ENCODE data around the gene LAMB3. TPM values are rescaled to one million over a fixed set of nuclear protein-coding genes. Genes with fewer than 3 reads are reported as not detected.

LAMB3 gene
- total RNA-seq, 4 donors from 2014 or later: 47.2 to 147 (median 126) TPM

DNA sequence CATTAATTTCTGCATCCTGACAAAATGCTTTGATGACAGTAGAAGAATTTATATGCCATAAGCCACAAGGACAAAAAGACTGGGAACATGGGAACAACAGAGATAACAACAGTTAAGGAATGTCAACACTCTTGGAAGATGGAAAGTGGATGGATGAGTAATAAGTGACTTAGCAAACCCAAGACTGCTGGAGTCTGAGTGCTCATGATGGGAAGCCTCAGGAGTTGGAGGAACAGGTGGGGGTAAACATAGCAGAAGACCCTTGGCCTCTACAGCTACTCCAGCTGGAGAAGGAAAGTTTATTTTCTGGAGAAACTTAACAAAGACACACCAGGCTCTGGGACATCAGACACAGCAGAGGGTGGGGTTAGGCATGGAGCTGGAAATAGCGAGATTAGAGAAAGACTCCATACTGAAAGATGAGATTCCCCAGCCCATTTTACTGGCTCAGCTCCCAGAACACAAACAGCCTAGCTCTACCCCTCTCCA lies 36.6 kb upstream of the LAMB3 start:
- Histone ChIP-seq H3K27me3 (no peaks in the 10 kb centered on the region), H3K4me3 (no peak overlapping the region), H3K9me3 (no peaks in the 10 kb centered on the region), H3K36me3 (no peaks in the 10 kb centered on the region), H3K4me1 (peaks cover 0 to 37% (median 3%) of the 10 kb centered on the region in 4 donors), H3K27ac (no peak overlapping the region)
- 64% methylated on average over 1 of the region's 1 CpG; no CpG with 5 or more reads in 1 of the 2 donors for WGBS, 2 donors (ENCODE audit: low coverage in 1 of 2)
- TF ChIP-seq POLR2A (IDR thresholded peaks at IDR 0.05) (no peak), POLR2AphosphoS5 (IDR thresholded peaks at IDR 0.05) (no peak), EP300 (IDR thresholded peaks at IDR 0.05; ENCODE audit: low read depth) (no peak)
- TF ChIP-seq, protein P1, sequence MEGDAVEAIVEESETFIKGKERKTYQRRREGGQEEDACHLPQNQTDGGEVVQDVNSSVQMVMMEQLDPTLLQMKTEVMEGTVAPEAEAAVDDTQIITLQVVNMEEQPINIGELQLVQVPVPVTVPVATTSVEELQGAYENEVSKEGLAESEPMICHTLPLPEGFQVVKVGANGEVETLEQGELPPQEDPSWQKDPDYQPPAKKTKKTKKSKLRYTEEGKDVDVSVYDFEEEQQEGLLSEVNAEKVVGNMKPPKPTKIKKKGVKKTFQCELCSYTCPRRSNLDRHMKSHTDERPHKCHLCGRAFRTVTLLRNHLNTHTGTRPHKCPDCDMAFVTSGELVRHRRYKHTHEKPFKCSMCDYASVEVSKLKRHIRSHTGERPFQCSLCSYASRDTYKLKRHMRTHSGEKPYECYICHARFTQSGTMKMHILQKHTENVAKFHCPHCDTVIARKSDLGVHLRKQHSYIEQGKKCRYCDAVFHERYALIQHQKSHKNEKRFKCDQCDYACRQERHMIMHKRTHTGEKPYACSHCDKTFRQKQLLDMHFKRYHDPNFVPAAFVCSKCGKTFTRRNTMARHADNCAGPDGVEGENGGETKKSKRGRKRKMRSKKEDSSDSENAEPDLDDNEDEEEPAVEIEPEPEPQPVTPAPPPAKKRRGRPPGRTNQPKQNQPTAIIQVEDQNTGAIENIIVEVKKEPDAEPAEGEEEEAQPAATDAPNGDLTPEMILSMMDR (IDR thresholded peaks at IDR 0.05): no peak
- DNase-seq: no peak
- intact Hi-C loops (cut with DNase I; ENCODE audit: low total_unique reads): no loop called here
- in situ Hi-C loops (cut with MboI; ENCODE audit: low pct_ligation_motif_present in 1 of 4, low pct_unique_long_range_greater_than_20kb in 1 of 4, low sequenced_read_pairs in 3 of 4): no loop called here

DNA sequence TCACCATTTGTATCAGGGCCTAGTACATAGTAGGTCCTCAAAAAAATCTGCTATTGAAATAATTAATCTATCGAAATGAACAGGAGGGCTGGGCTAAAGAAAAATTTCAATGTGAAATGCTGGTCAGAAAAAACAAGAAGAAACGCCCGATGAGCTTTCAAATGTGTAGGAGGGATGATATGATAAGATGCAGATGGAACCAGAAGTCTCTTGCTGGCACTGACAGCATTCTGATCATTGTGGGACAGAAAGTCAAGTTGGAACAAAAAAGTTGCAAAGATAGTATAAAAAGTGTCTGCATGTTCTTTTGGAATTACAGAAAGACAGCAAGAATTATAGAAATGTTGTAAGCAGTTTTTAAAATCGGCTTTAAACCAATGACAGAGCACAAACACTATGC lies 34.1 kb upstream of the LAMB3 start:
- no peak overlapping the region for H3K4me3 ChIP-seq
- no peaks in the 10 kb centered on the region for H3K36me3 ChIP-seq
- H3K9me3 ChIP-seq: no peaks in the 10 kb centered on the region
- no peak for DNase-seq
- H3K27ac ChIP-seq: no peak overlapping the region
- H3K27me3 ChIP-seq: no peaks in the 10 kb centered on the region
- no peak for TF ChIP-seq POLR2A (IDR thresholded peaks at IDR 0.05)
- no peak for TF ChIP-seq POLR2AphosphoS5 (IDR thresholded peaks at IDR 0.05)
- TF ChIP-seq, protein P1 (IDR thresholded peaks at IDR 0.05): no peak
- TF ChIP-seq EP300 (IDR thresholded peaks at IDR 0.05; ENCODE audit: low read depth): no peak
- in situ Hi-C loops (cut with MboI; ENCODE audit: low pct_ligation_motif_present in 1 of 4, low pct_unique_long_range_greater_than_20kb in 1 of 4, low sequenced_read_pairs in 3 of 4) (no loop called here), intact Hi-C loops (cut with DNase I; ENCODE audit: low total_unique reads) (no loop called here)
- WGBS, 2 donors (ENCODE audit: low coverage in 1 of 2): 70 to 79% methylated on average over 4 of the region's 4 CpGs
- peaks cover 0 to 18% (median 0%) of the 10 kb centered on the region in 4 donors for H3K4me1 ChIP-seq

DNA sequence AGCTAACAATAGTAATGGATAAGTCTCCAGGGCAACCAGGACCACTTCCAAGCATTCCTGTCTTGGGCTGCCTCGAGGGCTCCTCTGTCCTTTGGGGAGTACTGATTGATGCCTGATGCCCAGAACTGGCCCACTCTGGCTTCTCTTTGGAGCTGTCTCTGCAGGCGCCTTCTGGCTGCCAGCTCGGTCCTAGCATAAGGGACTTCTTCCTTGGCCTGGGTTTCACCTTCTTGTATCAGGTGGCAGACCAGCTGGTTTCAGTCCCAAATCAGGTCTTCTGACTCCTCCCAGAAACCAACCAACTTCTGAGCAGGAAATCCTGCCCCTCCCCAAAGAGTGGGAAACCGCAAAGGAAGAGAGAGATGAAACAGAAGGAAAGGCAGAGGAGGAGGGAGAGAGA lies 33.6 kb upstream of the LAMB3 start:
- no peaks in the 10 kb centered on the region for H3K27me3 ChIP-seq
- H3K9me3 ChIP-seq: no peaks in the 10 kb centered on the region
- H3K4me3 ChIP-seq: no peak overlapping the region
- in situ Hi-C loops (cut with MboI; ENCODE audit: low pct_ligation_motif_present in 1 of 4, low pct_unique_long_range_greater_than_20kb in 1 of 4, low sequenced_read_pairs in 3 of 4) (no loop called here), intact Hi-C loops (cut with DNase I; ENCODE audit: low total_unique reads) (no loop called here)
- no peak for DNase-seq
- no peak for TF ChIP-seq POLR2A (IDR thresholded peaks at IDR 0.05)
- TF ChIP-seq, protein P1 (IDR thresholded peaks at IDR 0.05): no peak
- TF ChIP-seq EP300 (IDR thresholded peaks at IDR 0.05; ENCODE audit: low read depth): no peak
- TF ChIP-seq POLR2AphosphoS5 (IDR thresholded peaks at IDR 0.05): no peak
- 71 to 78% methylated on average over 2 to 4 of the region's 4 CpGs for WGBS, 2 donors (ENCODE audit: low coverage in 1 of 2)
- H3K27ac ChIP-seq: no peak overlapping the region
- no peaks in the 10 kb centered on the region for H3K36me3 ChIP-seq
- H3K4me1 ChIP-seq: peaks cover 0 to 18% (median 0%) of the 10 kb centered on the region in 4 donors

DNA sequence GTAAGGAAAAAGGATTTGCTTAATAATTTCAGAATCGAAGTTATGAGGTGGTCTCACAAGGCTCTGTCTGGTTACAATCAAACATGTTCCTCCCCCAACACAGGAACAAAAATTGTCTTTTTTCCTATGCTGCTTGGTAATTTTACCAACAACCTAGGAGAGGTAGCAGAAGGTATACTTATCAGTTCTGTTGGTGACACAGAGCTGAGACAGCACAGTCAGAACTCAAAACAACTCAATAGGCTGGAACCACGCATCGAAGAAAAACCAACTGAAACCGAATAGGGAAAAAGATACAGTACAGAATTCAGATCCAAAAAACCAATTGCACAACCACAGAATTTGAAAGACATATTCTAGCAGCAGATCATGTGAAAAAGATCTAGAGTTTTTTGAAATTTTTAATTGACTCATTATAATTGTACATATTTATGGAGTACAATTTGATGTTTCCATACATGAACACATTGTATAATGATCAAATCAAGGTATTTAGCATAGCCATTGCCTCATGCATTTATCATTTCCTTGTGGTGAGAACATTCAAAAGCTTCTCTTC lies 26.8 kb upstream of the LAMB3 start:
- WGBS, 2 donors (ENCODE audit: low coverage in 1 of 2): 80 to 97% methylated on average over 4 of the region's 4 CpGs

More for the DNA sequence above, 26.8 kb upstream of the LAMB3 start:
- in situ Hi-C loops (cut with MboI; ENCODE audit: low pct_ligation_motif_present in 1 of 4, low pct_unique_long_range_greater_than_20kb in 1 of 4, low sequenced_read_pairs in 3 of 4) (no loop called here), intact Hi-C loops (cut with DNase I; ENCODE audit: low total_unique reads) (no loop called here)
- no peaks in the 10 kb centered on the region for H3K9me3 ChIP-seq
- H3K27me3 ChIP-seq: no peaks in the 10 kb centered on the region
- H3K27ac ChIP-seq: no peak overlapping the region
- DNase-seq: no peak
- H3K4me1 ChIP-seq: peaks cover 8 to 22% (median 17%) of the 10 kb centered on the region in 4 donors
- H3K4me3 ChIP-seq: no peak overlapping the region
- TF ChIP-seq EP300 (IDR thresholded peaks at IDR 0.05; ENCODE audit: low read depth) (no peak), POLR2AphosphoS5 (IDR thresholded peaks at IDR 0.05) (no peak), POLR2A (IDR thresholded peaks at IDR 0.05) (no peak)
- TF ChIP-seq, protein P1 (IDR thresholded peaks at IDR 0.05): no peak
- H3K36me3 ChIP-seq: no peaks in the 10 kb centered on the region

Measured in transverse colon (tissue), 4 donors.